ENCODE results near the gene FUOM. TPM values are rescaled to one million over a fixed set of nuclear protein-coding genes. Genes with fewer than 3 reads are reported as not detected.

The FUOM gene
- total and polyA plus RNA-seq, 2 donors (not counting 3 experiments of a cell fraction or from before 2014, with no cell fraction given), result 17.4 to 33.9 TPM

- FAIRE-seq, result no peak
- Histone ChIP-seq H2AFZ (ENCODE audit: low read depth, low read length) (no peak overlapping the region), H3K4me1 (ENCODE audit: control insufficient read depth, extremely low read depth, insufficient read depth, low read length) (peaks cover 3% of the 10 kb centered on the region), H3K9ac (replicated peaks; ENCODE audit: extremely low read depth, insufficient read depth, low read length) (no peak overlapping the region), H3K79me2 (ENCODE audit: control insufficient read depth, insufficient read depth, low read length) (no peaks in the 10 kb centered on the region), H3K9me3 (replicated peaks; ENCODE audit: control insufficient read depth, insufficient read depth, low read length) (no peaks in the 10 kb centered on the region), H3K9me1 (replicated peaks; ENCODE audit: control insufficient read depth, extremely low read depth, insufficient read depth, low read length) (no peaks in the 10 kb centered on the region), H3K27me3 (ENCODE audit: control insufficient read depth in 2 of 2, insufficient read depth in 2 of 2, low read length in 2 of 2) (no peaks in the 10 kb centered on the region), H3K4me3 (replicated peaks in 1 of 3; ENCODE audit: insufficient read depth in 1 of 3, low read depth in 1 of 3, low read length in 3 of 3) (no peak overlapping the region), H3K27ac (ENCODE audit: insufficient read depth, low read depth, low read length) (no peak overlapping the region), H4K20me1 (replicated peaks; ENCODE audit: control insufficient read depth, extremely low read depth, insufficient read depth, low read length) (no peaks in the 10 kb centered on the region), H3K4me2 (ENCODE audit: insufficient read depth, low read length) (no peak overlapping the region), H3K36me3 (ENCODE audit: control insufficient read depth in 2 of 2, extremely low read depth in 1 of 2, insufficient read depth in 2 of 2, low read length in 2 of 2) (peaks cover 0 to 4% of the 10 kb centered on the region in 2 experiments)
- no TSS peak for BruUV-seq (replicated peaks)
- DNase-seq (ENCODE audit: low read depth, low spot score), result no peak
- dilution Hi-C loops (cut with MboI; ENCODE audit: extremely low pct_ligation_motif_present, low sequenced_read_pairs), result no loop called here
- ChIA-PET POLR2A (no interaction called here), CTCF (interaction anchor here (1.2 kb wide), 1 partner anchor 19 kb away, joined by 3 read pairs; no protein-coding TSS in a partner anchor)
- intact Hi-C loops (cut with micrococcal nuclease), result no loop called here
- TF ChIP-seq MYC (IDR thresholded peaks at IDR 0.05; ENCODE audit: low read depth, low read length) (no peak), JUN (IDR thresholded peaks at IDR 0.05; ENCODE audit: borderline replicate concordance, insufficient read depth, insufficient read length, low read depth) (no peak), POLR2AphosphoS5 (IDR thresholded peaks at IDR 0.05; ENCODE audit: insufficient read depth, low read depth, low read length) (no peak), FOS (IDR thresholded peaks at IDR 0.05; ENCODE audit: borderline replicate concordance, insufficient read depth, low read length) (no peak), CTCF (IDR thresholded peaks at IDR 0.05; ENCODE audit: extremely low read depth in 1 of 2, insufficient read depth in 1 of 2, low read depth in 1 of 2, low read length in 2 of 2) (no peak), EZH2 (IDR thresholded peaks at IDR 0.05; ENCODE audit: borderline replicate concordance, low read depth, low read length, severe bottlenecking) (no peak), POLR2A (IDR thresholded peaks at IDR 0.05; ENCODE audit: low read depth, low read length) (no peak), GATA2 (IDR thresholded peaks at IDR 0.05; ENCODE audit: insufficient read depth, insufficient read length, low read depth, low read length) (no peak)
These were observed 1.1 kb upstream of the FUOM start for GRCh38 chr10:133358925-133359310.

Data from endothelial cell of umbilical vein (primary cell).